ENCODE data around the gene RRP9.
"Not testable (repeated sequence)": the region's sequence is repeated elsewhere in the genome, so short reads cannot be mapped to it uniquely, and the experiment has no call there.

RRP9 gene

GRCh38 chr3:51932471-51933370, 9.0 kb downstream of the RRP9 start:
- intact Hi-C loops (cut with DNase I; ENCODE audit: low total_unique reads): no loop called here
- H3K4me1 ChIP-seq: no peaks in the 10 kb centered on the region
- no peak overlapping the region for H3K4me3 ChIP-seq
- TF ChIP-seq CTCF (IDR thresholded peaks at IDR 0.05): no peak
- no peak overlapping the region for H3K27ac ChIP-seq
- no peaks in the 10 kb centered on the region for H3K9me3 ChIP-seq
- no peaks in the 10 kb centered on the region for H3K27me3 ChIP-seq
- peaks cover 42 to 67% (median 56%) of the 10 kb centered on the region in 3 donors for H3K36me3 ChIP-seq
- DNase-seq: peak in 1 of 2 donors; percentile 60

- no peak overlapping the region for H3K27ac ChIP-seq
- H3K9me3 ChIP-seq: no peaks in the 10 kb centered on the region
- DNase-seq: no peak
- no peaks in the 10 kb centered on the region for H3K27me3 ChIP-seq
- H3K36me3 ChIP-seq: peaks cover 33 to 57% (median 46%) of the 10 kb centered on the region in 3 donors
- no peak overlapping the region for H3K4me3 ChIP-seq
- TF ChIP-seq CTCF (IDR thresholded peaks at IDR 0.05): no peak
- intact Hi-C loops (cut with DNase I; ENCODE audit: low total_unique reads): no loop called here
- H3K4me1 ChIP-seq: no peaks in the 10 kb centered on the region
These were observed 9.9 kb downstream of the RRP9 start for GRCh38 chr3:51931756-51932155.

GRCh38 chr3:51930439-51930838, 11.3 kb downstream of the RRP9 start:
- Histone ChIP-seq H3K27me3 (no peaks in the 10 kb centered on the region), H3K4me3 (no peak overlapping the region), H3K4me1 (no peaks in the 10 kb centered on the region), H3K27ac (no peak overlapping the region), H3K36me3 (peaks cover 20 to 44% (median 33%) of the 10 kb centered on the region in 3 donors), H3K9me3 (no peaks in the 10 kb centered on the region)
- intact Hi-C loops (cut with DNase I; ENCODE audit: low total_unique reads): no loop called here
- no peak for DNase-seq
- no peak for TF ChIP-seq CTCF (IDR thresholded peaks at IDR 0.05)

GRCh38 chr3:51929420-51930003, 12.2 kb downstream of the RRP9 start:
- TF ChIP-seq CTCF (IDR thresholded peaks at IDR 0.05): no peak
- DNase-seq: no peak
- no peaks in the 10 kb centered on the region for H3K27me3 ChIP-seq
- H3K27ac ChIP-seq: no peak overlapping the region
- H3K36me3 ChIP-seq: peaks cover 11 to 35% (median 23%) of the 10 kb centered on the region in 3 donors
- no peaks in the 10 kb centered on the region for H3K9me3 ChIP-seq
- no peak overlapping the region for H3K4me3 ChIP-seq
- no peaks in the 10 kb centered on the region for H3K4me1 ChIP-seq
- intact Hi-C loops (cut with DNase I; ENCODE audit: low total_unique reads): no loop called here

- H3K4me1 ChIP-seq; H3K27me3 ChIP-seq; DNase-seq; H3K4me3 ChIP-seq; H3K9me3 ChIP-seq; intact Hi-C loops (cut with DNase I; ENCODE audit: low total_unique reads); H3K27ac ChIP-seq: not testable (repeated sequence)
- H3K36me3 ChIP-seq: peaks cover 5 to 29% (median 18%) of the 10 kb centered on the region in 3 donors
These were observed 12.7 kb downstream of the RRP9 start for GRCh38 chr3:51928981-51929380.

GRCh38 chr3:51928438-51928837, 13.3 kb downstream of the RRP9 start:
- Histone ChIP-seq H3K4me1 (no peaks in the 10 kb centered on the region), H3K27ac (no peak overlapping the region), H3K36me3 (peaks cover 3 to 24% (median 13%) of the 10 kb centered on the region in 3 donors), H3K4me3 (no peak overlapping the region), H3K27me3 (no peaks in the 10 kb centered on the region), H3K9me3 (no peaks in the 10 kb centered on the region)
- no peak for TF ChIP-seq CTCF (IDR thresholded peaks at IDR 0.05)
- intact Hi-C loops (cut with DNase I; ENCODE audit: low total_unique reads): no loop called here
- DNase-seq: no peak

Data from tibial artery (tissue), 4 donors.